ENCODE measurements around the gene TIMP1. TPM values are rescaled to one million over a fixed set of nuclear protein-coding genes. Genes with fewer than 3 reads are reported as not detected.
"Not testable (repeated sequence)": the region's sequence is repeated elsewhere in the genome, so short reads cannot be mapped to it uniquely, and the experiment has no call there.

Gene TIMP1
- total RNA-seq, 1 donor from 2014 or later: 309 TPM

- Histone ChIP-seq H3K27me3 (no peaks in the 10 kb centered on the region), H3K9me3 (no peaks in the 10 kb centered on the region), H3K4me3 (no peak overlapping the region), H3K4me1 (no peaks in the 10 kb centered on the region), H3K36me3 (no peaks in the 10 kb centered on the region), H3K27ac (no peak overlapping the region)
- intact Hi-C loops (cut with DNase I): no loop called here
- DNase-seq (ENCODE audit: extremely low spot score in 2 of 2): no peak
- no peak for TF ChIP-seq CTCF (IDR thresholded peaks at IDR 0.05)
- TF ChIP-seq POLR2AphosphoS5 (IDR thresholded peaks at IDR 0.05; ENCODE audit: insufficient read depth in 1 of 2, low read depth in 1 of 2): no peak
- TF ChIP-seq POLR2A (IDR thresholded peaks at IDR 0.05): no peak
Measured at GRCh38 chrX:47590984-47591383, 8.7 kb downstream of the TIMP1 start.

GRCh38 chrX:47593522-47593921, 11.3 kb downstream of the TIMP1 start:
- H3K4me1 ChIP-seq: no peaks in the 10 kb centered on the region
- no peak overlapping the region for H3K4me3 ChIP-seq
- no peak overlapping the region for H3K27ac ChIP-seq
- H3K36me3 ChIP-seq: no peaks in the 10 kb centered on the region
- H3K9me3 ChIP-seq: no peaks in the 10 kb centered on the region
- DNase-seq (ENCODE audit: extremely low spot score in 2 of 2): no peak
- TF ChIP-seq POLR2A (IDR thresholded peaks at IDR 0.05) (no peak), CTCF (IDR thresholded peaks at IDR 0.05) (no peak), POLR2AphosphoS5 (IDR thresholded peaks at IDR 0.05; ENCODE audit: insufficient read depth in 1 of 2, low read depth in 1 of 2) (no peak)
- no peaks in the 10 kb centered on the region for H3K27me3 ChIP-seq
- intact Hi-C loops (cut with DNase I): no loop called here

GRCh38 chrX:47595716-47596251, 13.5 kb downstream of the TIMP1 start:
- Histone ChIP-seq H3K27me3 (no peaks in the 10 kb centered on the region), H3K27ac (no peak overlapping the region), H3K4me3 (no peak overlapping the region), H3K4me1 (no peaks in the 10 kb centered on the region), H3K9me3 (no peaks in the 10 kb centered on the region), H3K36me3 (no peaks in the 10 kb centered on the region)
- TF ChIP-seq POLR2A (IDR thresholded peaks at IDR 0.05) (no peak), CTCF (IDR thresholded peaks at IDR 0.05) (no peak), POLR2AphosphoS5 (IDR thresholded peaks at IDR 0.05; ENCODE audit: insufficient read depth in 1 of 2, low read depth in 1 of 2) (no peak)
- intact Hi-C loops (cut with DNase I): no loop called here
- DNase-seq (ENCODE audit: extremely low spot score in 2 of 2): no peak

GRCh38 chrX:47596256-47596655, 14.0 kb downstream of the TIMP1 start:
- TF ChIP-seq POLR2A (IDR thresholded peaks at IDR 0.05) (no peak), POLR2AphosphoS5 (IDR thresholded peaks at IDR 0.05; ENCODE audit: insufficient read depth in 1 of 2, low read depth in 1 of 2) (no peak), CTCF (IDR thresholded peaks at IDR 0.05) (no peak)
- no peak overlapping the region for H3K27ac ChIP-seq
- H3K36me3 ChIP-seq: no peaks in the 10 kb centered on the region
- H3K4me1 ChIP-seq: no peaks in the 10 kb centered on the region
- no peak overlapping the region for H3K4me3 ChIP-seq
- intact Hi-C loops (cut with DNase I): no loop called here
- no peaks in the 10 kb centered on the region for H3K27me3 ChIP-seq
- H3K9me3 ChIP-seq: no peaks in the 10 kb centered on the region
- no peak for DNase-seq (ENCODE audit: extremely low spot score in 2 of 2)

GRCh38 chrX:47597222-47597621, 15.0 kb downstream of the TIMP1 start:
- Histone ChIP-seq H3K36me3 (no peaks in the 10 kb centered on the region), H3K4me3 (no peak overlapping the region), H3K9me3 (no peaks in the 10 kb centered on the region), H3K27me3 (no peaks in the 10 kb centered on the region), H3K4me1 (no peaks in the 10 kb centered on the region), H3K27ac (no peak overlapping the region)
- intact Hi-C loops (cut with DNase I): no loop called here
- TF ChIP-seq POLR2A (IDR thresholded peaks at IDR 0.05): no peak
- no peak for TF ChIP-seq POLR2AphosphoS5 (IDR thresholded peaks at IDR 0.05; ENCODE audit: insufficient read depth in 1 of 2, low read depth in 1 of 2)
- TF ChIP-seq CTCF (IDR thresholded peaks at IDR 0.05): no peak
- DNase-seq (ENCODE audit: extremely low spot score in 2 of 2): no peak

GRCh38 chrX:47603125-47603524, 20.9 kb downstream of the TIMP1 start:
- H3K4me1 ChIP-seq; H3K4me3 ChIP-seq; H3K27me3 ChIP-seq; H3K9me3 ChIP-seq; H3K36me3 ChIP-seq; DNase-seq (ENCODE audit: extremely low spot score in 2 of 2); intact Hi-C loops (cut with DNase I); H3K27ac ChIP-seq: not testable (repeated sequence)

All from vagina (tissue), 2 donors.